OCI-LY7 (cell line): ENCODE measurements around the gene MRPS6. TPM values are rescaled to one million over a fixed set of nuclear protein-coding genes. Genes with fewer than 3 reads are reported as not detected.

ENCODE experiments used
- BruUV-seq: library from RNA; stranded (reverse); fragments of 400-500 nt; replicated peaks from 2 replicates; lab custom pipeline; 2021; lab: Mats Ljungman, UMichigan
- CTCF ChIA-PET: fragments of 300-600 bp; sonication (Branson Sonifier 250); formaldehyde crosslinking; loops from one replicate; lab custom pipeline; 2022; ENCODE audit warnings: antibody characterized with exemption; ENCODE audit not compliant: unreplicated experiment; lab: Charles Lee
- POLR2A ChIA-PET: fragments of 300-600 bp; sonication (Branson Sonifier 250); formaldehyde crosslinking; loops from one replicate; lab custom pipeline; 2022; ENCODE audit warnings: antibody characterized with exemption; lab: Charles Lee
- DNase-seq: peaks from one replicate; pipeline ENCODE4 v3.0.0-alpha.2; 2015; ENCODE audit warnings: low spot score
- H2AFZ ChIP-seq: fragments of 200-600 bp; sonication (generic), shearing (Covaris generic); 2 replicates; pipeline ENCODE4 v1.6.1; 2014; ENCODE audit warnings: mild to moderate bottlenecking, antibody characterized with exemption, low read length, moderate library complexity
- H3K27ac ChIP-seq: fragments of 200-600 bp; sonication (generic); 2 replicates; pipeline ENCODE4 v1.5.1; 2014; ENCODE audit warnings: mixed run types, low read depth, mild to moderate bottlenecking, moderate library complexity, low read length, inconsistent platforms; ENCODE audit not compliant: poor library complexity, severe bottlenecking
- H3K36me3 ChIP-seq: fragments of 200-600 bp; sonication (generic); 2 replicates; pipeline ENCODE4 v1.6.1; 2014; ENCODE audit warnings: mild to moderate bottlenecking, antibody characterized with exemption, low read length, moderate library complexity, mixed read lengths; ENCODE audit not compliant: insufficient read depth
- H3K4me1 ChIP-seq: fragments of 200-600 bp; sonication (generic); 2 replicates; pipeline ENCODE4 v1.5.1; 2014; ENCODE audit warnings: mild to moderate bottlenecking, low read length; ENCODE audit not compliant: insufficient read depth, poor library complexity, severe bottlenecking
- H3K4me2 ChIP-seq: fragments of 200-600 bp; sonication (generic); 2 replicates; pipeline ENCODE4 v1.6.1; 2014; ENCODE audit warnings: mild to moderate bottlenecking, low read length
- H3K4me3 ChIP-seq: fragments of 200-600 bp; sonication (generic); 2 replicates; pipeline ENCODE4 v1.5.1; 2014; ENCODE audit warnings: mild to moderate bottlenecking, low read depth, low read length; ENCODE audit not compliant: poor library complexity, severe bottlenecking
- H3K79me2 ChIP-seq: fragments of 200-600 bp; sonication (generic); 2 replicates; pipeline ENCODE4 v1.6.1; 2016; ENCODE audit warnings: low read depth, mild to moderate bottlenecking, low read length, moderate library complexity, mixed read lengths; ENCODE audit not compliant: insufficient read depth
- H3K9me2 ChIP-seq: fragments of 200-600 bp; sonication (generic); 2 replicates; pipeline ENCODE4 v1.6.1; 2016; ENCODE audit warnings: mild to moderate bottlenecking, low read length, mixed read lengths; ENCODE audit not compliant: insufficient read depth
- H3K9me3 ChIP-seq: fragments of 200-600 bp; sonication (generic); 2 replicates; pipeline ENCODE4 v1.6.1; 2014; ENCODE audit warnings: mild to moderate bottlenecking, mixed run types, low read length, mixed read lengths
- H4K20me1 ChIP-seq: fragments of 200-600 bp; sonication (generic); 2 replicates; pipeline ENCODE4 v1.6.1; 2014; ENCODE audit warnings: mild to moderate bottlenecking, antibody characterized with exemption, low read length, moderate library complexity, mixed read lengths; ENCODE audit not compliant: insufficient read depth
- CTCF ChIP-seq: fragments of 200-600 bp; sonication (generic); conservative IDR thresholded peaks from 2 replicates; pipeline ENCODE4 v1.5.1; 2014; ENCODE audit warnings: mild to moderate bottlenecking, antibody characterized with exemption, low read length, moderate library complexity, mixed read lengths
- EZH2phosphoT487 ChIP-seq: fragments of 200-600 bp; sonication (generic); IDR thresholded peaks from 2 replicates; pipeline ENCODE4 v1.6.1; 2018; ENCODE audit warnings: low read depth, borderline replicate concordance, mild to moderate bottlenecking, mixed run types, antibody characterized with exemption, low read length, moderate library complexity, mixed read lengths
- intact Hi-C: fragments of 100-400 bp; cut with micrococcal nuclease; formaldehyde crosslinking; loops from one replicate; pipeline ENCODE4 v1.10.0; 2022; ENCODE audit not compliant: unreplicated experiment
- total RNA-seq, 2 experiments: library from RNA; depleted of rRNA in 1 of 2; stranded (reverse); fragments of >200 nt in 1 of 2; shearing (Covaris generic) in 1 of 2; gene quantifications; 2 replicates each; pipeline ENCODE4 v1.2.3, GENCODE V29; 2014 to 2022

Gene MRPS6
- total RNA-seq, 2 experiments from 2014 or later = 20.9 to 56.1 TPM

GRCh38 chr21:34024374-34024693 is 49.0 kb upstream of the MRPS6 start:
- Histone ChIP-seq H3K4me2 (no peak overlapping the region), H3K9me3 (peaks cover 8% of the 10 kb centered on the region; the same call in 1 of the 2 replicates), H3K9me2 (no peaks in the 10 kb centered on the region), H2AFZ (no peak overlapping the region), H3K36me3 (no peaks in the 10 kb centered on the region), H4K20me1 (no peaks in the 10 kb centered on the region), H3K4me3 (no peak overlapping the region), H3K79me2 (no peaks in the 10 kb centered on the region), H3K27ac (no peak overlapping the region), H3K4me1 (peaks cover 46% of the 10 kb centered on the region)
- CTCF ChIA-PET = no interaction called here
- POLR2A ChIA-PET = no interaction called here
- no TSS peak for BruUV-seq
- intact Hi-C loops = loop anchor here (5.0 kb wide), 2 partner anchors 323 to 382 kb away; partner anchors contain the start of genes CRYZL1 and ITSN1
- no peak for TF ChIP-seq CTCF
- TF ChIP-seq EZH2phosphoT487 = no peak
- DNase-seq = no peak

GRCh38 chr21:34027721-34028461 is 45.5 kb upstream of the MRPS6 start:
- no peak for DNase-seq
- no peak overlapping the region for H3K27ac ChIP-seq
- H3K9me2 ChIP-seq = no peaks in the 10 kb centered on the region
- H3K4me1 ChIP-seq = peaks cover 31% of the 10 kb centered on the region
- intact Hi-C loops = no loop called here
- H3K9me3 ChIP-seq = no peaks in the 10 kb centered on the region; the same call in 1 of the 2 replicates
- H3K4me3 ChIP-seq = no peak overlapping the region
- BruUV-seq = no TSS peak
- TF ChIP-seq EZH2phosphoT487 (no peak), CTCF (no peak)
- POLR2A ChIA-PET = no interaction called here
- no peak overlapping the region for H3K4me2 ChIP-seq
- H3K36me3 ChIP-seq = no peaks in the 10 kb centered on the region
- CTCF ChIA-PET = no interaction called here
- H3K79me2 ChIP-seq = no peaks in the 10 kb centered on the region
- no peaks in the 10 kb centered on the region for H4K20me1 ChIP-seq
- no peak overlapping the region for H2AFZ ChIP-seq
